ENCODE data around the gene IL22RA2. TPM values are rescaled to one million over a fixed set of nuclear protein-coding genes. Genes with fewer than 3 reads are reported as not detected.
"Not testable (repeated sequence)": the region's sequence is repeated elsewhere in the genome, so short reads cannot be mapped to it uniquely, and the experiment has no call there.

The IL22RA2 gene
- total and polyA plus RNA-seq, 12 donors = 0.12 TPM; not detected in 11

DNA sequence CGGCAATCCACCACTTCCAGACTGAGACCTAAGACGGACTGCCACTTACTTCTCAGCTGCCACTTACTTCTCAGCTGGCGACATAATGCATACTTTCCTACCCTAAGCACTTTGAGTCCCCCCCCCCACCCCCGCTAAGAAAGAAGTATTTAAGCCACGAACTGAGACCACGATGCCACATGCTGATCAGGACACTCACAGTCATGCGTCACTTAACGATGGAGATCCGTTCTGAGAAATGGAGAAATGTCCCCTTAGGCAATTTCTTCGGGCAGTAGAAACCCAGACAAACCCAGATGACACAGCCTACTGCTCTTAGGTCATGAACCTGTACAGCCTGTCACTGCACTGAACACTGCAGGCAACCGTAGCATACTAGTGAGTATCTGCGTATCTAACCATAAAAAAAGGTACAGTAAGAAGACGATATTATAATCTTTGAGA is 45.1 kb upstream of the IL22RA2 start:
- Histone ChIP-seq H3K4me3 (peak overlapping the region; percentile 45 to 93 (median 84)), H3K9me3 (no peaks in the 10 kb centered on the region), H3K27me3 (no peaks in the 10 kb centered on the region), H3K36me3 (peaks cover 0 to 4% (median 0%) of the 10 kb centered on the region in 9 donors), H3K4me1 (peaks cover 8 to 87% (median 67%) of the 10 kb centered on the region in 9 donors), H3K27ac (peak overlapping the region; percentile 86 to 100 (median 98))
- TF ChIP-seq, protein P1, sequence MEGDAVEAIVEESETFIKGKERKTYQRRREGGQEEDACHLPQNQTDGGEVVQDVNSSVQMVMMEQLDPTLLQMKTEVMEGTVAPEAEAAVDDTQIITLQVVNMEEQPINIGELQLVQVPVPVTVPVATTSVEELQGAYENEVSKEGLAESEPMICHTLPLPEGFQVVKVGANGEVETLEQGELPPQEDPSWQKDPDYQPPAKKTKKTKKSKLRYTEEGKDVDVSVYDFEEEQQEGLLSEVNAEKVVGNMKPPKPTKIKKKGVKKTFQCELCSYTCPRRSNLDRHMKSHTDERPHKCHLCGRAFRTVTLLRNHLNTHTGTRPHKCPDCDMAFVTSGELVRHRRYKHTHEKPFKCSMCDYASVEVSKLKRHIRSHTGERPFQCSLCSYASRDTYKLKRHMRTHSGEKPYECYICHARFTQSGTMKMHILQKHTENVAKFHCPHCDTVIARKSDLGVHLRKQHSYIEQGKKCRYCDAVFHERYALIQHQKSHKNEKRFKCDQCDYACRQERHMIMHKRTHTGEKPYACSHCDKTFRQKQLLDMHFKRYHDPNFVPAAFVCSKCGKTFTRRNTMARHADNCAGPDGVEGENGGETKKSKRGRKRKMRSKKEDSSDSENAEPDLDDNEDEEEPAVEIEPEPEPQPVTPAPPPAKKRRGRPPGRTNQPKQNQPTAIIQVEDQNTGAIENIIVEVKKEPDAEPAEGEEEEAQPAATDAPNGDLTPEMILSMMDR (IDR thresholded peaks at IDR 0.05) = no peak
- ATAC-seq (peak; percentile 54 to 73 (median 60)), DNase-seq (peak in 1 of 2 donors; percentile 51)
- intact Hi-C loops (cut with DNase I) = loop anchor here in 4 of 10 donors (5.0 to 10.0 kb wide), 4 partner anchors 44 to 124 kb away; no protein-coding TSS in a partner anchor
- 0% methylated on average over 13 of the region's 13 CpGs for WGBS, 2 donors

DNA sequence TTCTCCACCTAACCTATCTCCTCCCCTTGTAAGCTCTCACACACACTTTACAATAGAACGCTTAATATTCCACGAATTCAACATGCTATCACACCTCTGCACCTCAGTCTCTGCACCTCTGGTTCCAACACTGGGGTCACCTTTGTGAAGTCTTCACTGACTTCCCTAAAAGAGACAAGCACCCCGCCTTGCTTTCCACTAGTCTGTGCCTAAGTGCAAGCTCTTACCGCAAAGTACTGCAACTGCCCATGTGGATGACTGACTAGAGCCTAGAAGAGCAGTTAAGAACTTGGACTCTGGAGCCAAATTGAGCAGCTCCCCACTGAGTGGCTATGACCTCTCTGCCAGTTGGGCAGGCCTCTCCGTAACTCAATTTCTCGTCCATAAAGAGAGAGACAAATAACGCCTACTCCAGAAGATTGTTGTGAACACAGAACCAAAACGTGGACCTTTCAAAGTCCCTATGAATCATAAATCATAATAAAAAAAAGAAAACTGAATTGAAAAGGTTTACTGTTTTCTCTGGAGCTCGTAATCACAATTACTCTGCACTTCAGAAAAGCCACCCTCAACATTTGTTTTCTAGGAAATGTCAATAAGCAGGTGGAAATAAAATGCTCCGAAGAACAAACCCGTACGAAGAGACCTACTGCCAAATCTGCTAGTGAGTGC is 44.5 kb upstream of the IL22RA2 start:
- peaks cover 0 to 4% (median 0%) of the 10 kb centered on the region in 9 donors for H3K36me3 ChIP-seq
- ATAC-seq (peak; percentile 16 to 67 (median 34)), DNase-seq (peak in 1 of 2 donors; percentile 51)
- H3K4me3 ChIP-seq = peak overlapping the region; percentile 45 to 93 (median 84)
- H3K9me3 ChIP-seq = no peaks in the 10 kb centered on the region
- H3K27me3 ChIP-seq = no peaks in the 10 kb centered on the region
- WGBS, 2 donors = 7 to 11% methylated on average over 12 of the region's 12 CpGs
- H3K27ac ChIP-seq = peak overlapping the region; percentile 86 to 100 (median 98)
- H3K4me1 ChIP-seq = peaks cover 13 to 87% (median 67%) of the 10 kb centered on the region in 9 donors
- intact Hi-C loops (cut with DNase I) = loop anchor here in 4 of 10 donors (5.0 to 10.0 kb wide), 4 partner anchors 44 to 123 kb away; no protein-coding TSS in a partner anchor
- TF ChIP-seq, protein P1 (IDR thresholded peaks at IDR 0.05) = no peak

DNA sequence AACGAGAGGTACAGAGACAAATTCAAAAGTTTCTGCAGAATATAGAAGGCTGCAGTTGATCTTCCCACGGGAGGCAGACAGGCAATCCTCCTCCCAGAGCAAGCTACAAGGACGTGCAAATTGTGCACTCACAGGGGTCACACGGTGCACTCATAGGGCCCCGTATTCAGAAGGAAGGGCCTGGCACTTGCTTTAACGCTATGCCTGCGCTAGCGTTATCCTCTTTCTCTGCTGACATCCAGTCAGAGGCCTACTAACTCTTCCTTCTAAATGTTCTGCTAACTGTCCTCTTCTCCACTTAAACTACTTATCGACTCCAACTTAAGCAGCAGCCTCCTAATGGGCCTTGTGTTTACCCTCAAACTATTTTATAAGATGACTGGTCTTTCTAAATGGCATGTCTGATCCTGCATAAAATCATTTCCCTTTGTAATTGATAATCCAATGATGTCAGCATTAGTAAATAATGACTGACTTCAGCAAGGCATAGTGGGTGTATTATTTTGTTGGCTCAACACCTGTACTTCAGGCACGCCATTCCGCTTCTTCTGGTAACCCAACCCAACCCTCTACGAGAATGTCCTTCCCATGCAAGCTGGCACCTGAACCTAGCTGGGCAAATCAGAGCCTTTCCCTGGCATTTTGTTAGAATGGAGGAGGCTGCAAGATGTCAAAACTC is 43.6 kb upstream of the IL22RA2 start:
- H3K27me3 ChIP-seq = no peaks in the 10 kb centered on the region
- H3K4me1 ChIP-seq = peaks cover 19 to 87% (median 67%) of the 10 kb centered on the region in 9 donors
- 18 to 22% methylated on average over 12 of the region's 12 CpGs for WGBS, 2 donors
- H3K27ac ChIP-seq = peak overlapping the region; percentile 86 to 100 (median 98)
- DNase-seq (no peak), ATAC-seq (peak in 6 of 8 donors; percentile 12 to 36 (median 18))
- peaks cover 0 to 4% (median 0%) of the 10 kb centered on the region in 9 donors for H3K36me3 ChIP-seq
- no peaks in the 10 kb centered on the region for H3K9me3 ChIP-seq
- TF ChIP-seq, protein P1 (IDR thresholded peaks at IDR 0.05) = no peak
- intact Hi-C loops (cut with DNase I) = loop anchor here in 4 of 10 donors (5.0 to 10.0 kb wide), 4 partner anchors 45 to 122 kb away; no protein-coding TSS in a partner anchor
- H3K4me3 ChIP-seq = peak overlapping the region; percentile 45 to 93 (median 84)

DNA sequence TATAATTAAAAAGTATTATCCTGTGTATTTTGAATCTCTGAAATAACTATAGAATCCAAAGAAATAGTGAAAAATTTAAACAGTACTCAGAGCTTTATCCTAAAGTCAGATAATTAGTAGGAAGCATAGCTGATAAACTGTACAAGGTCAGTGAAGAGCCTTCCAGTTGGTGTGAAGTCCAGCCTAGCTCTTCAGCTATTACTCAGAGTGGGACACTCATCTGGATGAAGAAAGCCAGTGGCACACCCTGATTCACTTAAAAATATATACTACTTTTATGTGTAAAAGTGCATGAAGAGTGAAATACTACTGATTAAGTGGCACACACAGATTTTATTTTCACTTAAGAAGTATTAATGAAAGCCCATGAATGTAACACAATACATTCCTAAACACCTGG is 42.7 kb upstream of the IL22RA2 start:
- Histone ChIP-seq H3K27ac (peak overlapping the region; percentile 86 to 100 (median 98)), H3K9me3 (no peaks in the 10 kb centered on the region), H3K27me3 (no peaks in the 10 kb centered on the region), H3K4me1 (peaks cover 15 to 87% (median 72%) of the 10 kb centered on the region in 9 donors), H3K4me3 (peak overlapping the region; percentile 45 to 93 (median 84)), H3K36me3 (peaks cover 0 to 8% (median 0%) of the 10 kb centered on the region in 9 donors)
- intact Hi-C loops (cut with DNase I) = loop anchor here in 4 of 10 donors (5.0 to 10.0 kb wide), 4 partner anchors 46 to 121 kb away; no protein-coding TSS in a partner anchor
- ATAC-seq (no peak), DNase-seq (no peak)
- TF ChIP-seq, protein P1 (IDR thresholded peaks at IDR 0.05) = no peak

DNA sequence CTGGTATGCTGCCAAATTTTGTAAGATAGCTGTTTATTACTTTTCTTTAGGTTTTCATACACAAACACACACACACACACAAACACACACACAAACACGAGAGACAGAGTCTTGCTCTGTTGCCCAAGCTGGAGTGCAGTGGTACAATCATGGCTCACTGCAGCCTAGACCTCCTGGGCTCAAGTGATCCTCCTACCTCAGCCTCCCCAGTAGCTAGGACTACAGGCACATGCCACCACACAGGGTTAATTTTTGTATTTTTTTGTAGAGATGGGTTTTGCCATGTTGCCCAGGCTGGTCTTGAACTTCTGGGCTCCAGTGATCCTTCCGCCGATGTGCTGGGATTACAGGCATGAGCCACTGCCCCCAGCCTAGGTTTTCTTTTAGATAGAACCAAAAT is 42.2 kb upstream of the IL22RA2 start:
- DNase-seq, H3K27me3 ChIP-seq, H3K9me3 ChIP-seq, ATAC-seq: not testable (repeated sequence)
- 78 to 88% methylated on average over 3 of the region's 3 CpGs for WGBS, 2 donors
- Histone ChIP-seq H3K4me3 (peak overlapping the region in 7 of 10 donors; percentile 71 to 89 (median 84)), H3K36me3 (peaks cover 0 to 10% (median 0%) of the 10 kb centered on the region in 9 donors), H3K27ac (peak overlapping the region; percentile 86 to 100 (median 98)), H3K4me1 (peaks cover 17 to 87% (median 77%) of the 10 kb centered on the region in 9 donors)
- intact Hi-C loops (cut with DNase I) = loop anchor here in 4 of 10 donors (5.0 to 10.0 kb wide), 4 partner anchors 47 to 121 kb away; no protein-coding TSS in a partner anchor

All from heart right ventricle (tissue), 16 donors.